Hepatocyte (in vitro differentiated cells): ENCODE results near the gene CAMK4.

Experiments
- EZH2 ChIP-seq: fragments of 200-600 bp; sonication (generic); IDR thresholded peaks from 2 replicates; pipeline ENCODE4 v1.6.1; 2016; ENCODE audit warnings: antibody characterized with exemption, mild to moderate bottlenecking, borderline replicate concordance
- EZH2phosphoT487 ChIP-seq: fragments of 200-600 bp; sonication (generic); IDR thresholded peaks from one replicate; pipeline ENCODE4 v1.6.1; 2018; ENCODE audit warnings: antibody characterized with exemption, mild to moderate bottlenecking, low read depth, moderate library complexity; ENCODE audit not compliant: unreplicated experiment, severe bottlenecking
- TF ChIP-seq, protein P1 (sequence below): fragments of 200-600 bp; sonication (generic); IDR thresholded peaks from 2 replicates; pipeline ENCODE4 v1.5.1; 2016; ENCODE audit warnings: antibody characterized with exemption, mild to moderate bottlenecking; ENCODE audit not compliant: poor library complexity

DNA sequence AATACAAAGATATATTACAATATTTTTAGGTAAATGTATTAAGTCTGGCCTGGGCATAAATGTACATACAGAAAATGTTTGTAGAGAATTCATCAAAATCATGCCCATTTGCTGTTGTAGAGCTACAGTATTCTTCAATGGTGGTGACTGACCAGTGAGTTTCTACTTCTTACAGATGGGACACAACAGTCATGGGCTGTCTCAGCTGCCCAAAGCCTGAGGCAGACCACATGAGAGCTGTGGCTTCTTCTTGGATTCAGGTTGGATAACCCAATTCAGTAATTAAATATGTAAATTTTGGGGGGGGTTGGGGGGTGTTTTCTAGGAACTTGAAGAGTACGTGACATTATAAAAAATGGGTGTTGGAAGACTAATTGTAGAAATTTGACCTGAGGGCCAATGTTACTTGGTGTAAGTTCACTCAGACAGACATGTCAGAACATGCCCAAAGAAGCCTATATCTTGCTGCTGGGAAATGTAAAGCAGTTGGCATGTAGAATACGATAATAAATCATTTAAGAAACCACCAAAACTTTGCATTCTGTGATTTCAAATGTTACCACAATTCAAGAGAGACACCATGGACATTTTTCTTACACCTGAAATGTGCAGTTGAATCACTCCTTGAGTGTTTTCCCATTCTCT lies 270.3 kb downstream of the CAMK4 start:
- TF ChIP-seq, protein P1, sequence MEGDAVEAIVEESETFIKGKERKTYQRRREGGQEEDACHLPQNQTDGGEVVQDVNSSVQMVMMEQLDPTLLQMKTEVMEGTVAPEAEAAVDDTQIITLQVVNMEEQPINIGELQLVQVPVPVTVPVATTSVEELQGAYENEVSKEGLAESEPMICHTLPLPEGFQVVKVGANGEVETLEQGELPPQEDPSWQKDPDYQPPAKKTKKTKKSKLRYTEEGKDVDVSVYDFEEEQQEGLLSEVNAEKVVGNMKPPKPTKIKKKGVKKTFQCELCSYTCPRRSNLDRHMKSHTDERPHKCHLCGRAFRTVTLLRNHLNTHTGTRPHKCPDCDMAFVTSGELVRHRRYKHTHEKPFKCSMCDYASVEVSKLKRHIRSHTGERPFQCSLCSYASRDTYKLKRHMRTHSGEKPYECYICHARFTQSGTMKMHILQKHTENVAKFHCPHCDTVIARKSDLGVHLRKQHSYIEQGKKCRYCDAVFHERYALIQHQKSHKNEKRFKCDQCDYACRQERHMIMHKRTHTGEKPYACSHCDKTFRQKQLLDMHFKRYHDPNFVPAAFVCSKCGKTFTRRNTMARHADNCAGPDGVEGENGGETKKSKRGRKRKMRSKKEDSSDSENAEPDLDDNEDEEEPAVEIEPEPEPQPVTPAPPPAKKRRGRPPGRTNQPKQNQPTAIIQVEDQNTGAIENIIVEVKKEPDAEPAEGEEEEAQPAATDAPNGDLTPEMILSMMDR = no peak
- TF ChIP-seq EZH2 (no peak), EZH2phosphoT487 (no peak)
